ENCODE results near the gene OTX1. TPM values are rescaled to one million over a fixed set of nuclear protein-coding genes. Genes with fewer than 3 reads are reported as not detected.

The OTX1 gene
- total RNA-seq, 1 donor from 2014 or later = 0.33 TPM

DNA sequence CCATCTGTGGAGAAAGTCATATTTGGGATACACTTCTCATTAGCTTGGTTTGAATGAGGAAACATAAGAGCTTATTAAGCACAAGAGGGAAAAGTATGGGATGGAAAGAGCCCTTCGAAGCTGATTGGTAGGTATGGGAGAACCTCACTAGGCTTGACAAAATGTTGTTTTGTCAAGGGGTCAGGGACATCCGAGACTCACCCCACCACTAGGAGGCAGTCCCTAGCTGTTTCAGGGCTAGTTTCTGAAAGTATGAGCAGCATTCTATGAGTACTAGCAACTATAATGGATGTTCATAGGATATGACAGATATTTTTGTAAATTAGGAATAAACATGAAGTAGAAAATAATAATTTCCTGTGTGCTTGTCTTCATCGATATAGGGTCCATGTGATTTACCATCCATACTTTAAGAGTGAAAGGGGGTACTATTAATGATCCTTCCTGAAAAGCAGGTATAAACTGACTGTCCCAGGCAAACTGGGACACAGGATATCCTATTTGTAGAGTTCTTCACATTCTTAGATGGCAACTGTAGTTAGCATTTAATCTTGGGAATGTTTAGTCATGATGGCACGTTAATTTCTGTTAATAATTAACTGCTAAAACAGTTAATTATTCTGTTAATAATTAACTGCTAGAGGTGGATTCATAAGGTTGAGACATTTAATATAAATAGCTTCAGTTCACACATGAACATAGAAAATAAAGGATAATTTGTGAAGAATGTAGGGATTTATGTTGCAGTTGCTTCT, 28.4 kb downstream of the OTX1 start:
- Mint-ChIP-seq H3K4me3 (ENCODE audit: unreplicated experiment) (no peak overlapping the region), H3K36me3 (ENCODE audit: low read depth, unreplicated experiment) (no peaks in the 10 kb centered on the region), H3K27ac (ENCODE audit: unreplicated experiment) (no peak overlapping the region), H3K27me3 (ENCODE audit: unreplicated experiment) (no peaks in the 10 kb centered on the region), H3K9me3 (ENCODE audit: unreplicated experiment) (no peaks in the 10 kb centered on the region), H3K4me1 (ENCODE audit: unreplicated experiment) (no peaks in the 10 kb centered on the region)
- peak; percentile 28 for DNase-seq (ENCODE audit: low spot score)
- TF ChIP-seq, protein P1, sequence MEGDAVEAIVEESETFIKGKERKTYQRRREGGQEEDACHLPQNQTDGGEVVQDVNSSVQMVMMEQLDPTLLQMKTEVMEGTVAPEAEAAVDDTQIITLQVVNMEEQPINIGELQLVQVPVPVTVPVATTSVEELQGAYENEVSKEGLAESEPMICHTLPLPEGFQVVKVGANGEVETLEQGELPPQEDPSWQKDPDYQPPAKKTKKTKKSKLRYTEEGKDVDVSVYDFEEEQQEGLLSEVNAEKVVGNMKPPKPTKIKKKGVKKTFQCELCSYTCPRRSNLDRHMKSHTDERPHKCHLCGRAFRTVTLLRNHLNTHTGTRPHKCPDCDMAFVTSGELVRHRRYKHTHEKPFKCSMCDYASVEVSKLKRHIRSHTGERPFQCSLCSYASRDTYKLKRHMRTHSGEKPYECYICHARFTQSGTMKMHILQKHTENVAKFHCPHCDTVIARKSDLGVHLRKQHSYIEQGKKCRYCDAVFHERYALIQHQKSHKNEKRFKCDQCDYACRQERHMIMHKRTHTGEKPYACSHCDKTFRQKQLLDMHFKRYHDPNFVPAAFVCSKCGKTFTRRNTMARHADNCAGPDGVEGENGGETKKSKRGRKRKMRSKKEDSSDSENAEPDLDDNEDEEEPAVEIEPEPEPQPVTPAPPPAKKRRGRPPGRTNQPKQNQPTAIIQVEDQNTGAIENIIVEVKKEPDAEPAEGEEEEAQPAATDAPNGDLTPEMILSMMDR (IDR thresholded peaks at IDR 0.05; ENCODE audit: unreplicated experiment) = peak; percentile 31

DNA sequence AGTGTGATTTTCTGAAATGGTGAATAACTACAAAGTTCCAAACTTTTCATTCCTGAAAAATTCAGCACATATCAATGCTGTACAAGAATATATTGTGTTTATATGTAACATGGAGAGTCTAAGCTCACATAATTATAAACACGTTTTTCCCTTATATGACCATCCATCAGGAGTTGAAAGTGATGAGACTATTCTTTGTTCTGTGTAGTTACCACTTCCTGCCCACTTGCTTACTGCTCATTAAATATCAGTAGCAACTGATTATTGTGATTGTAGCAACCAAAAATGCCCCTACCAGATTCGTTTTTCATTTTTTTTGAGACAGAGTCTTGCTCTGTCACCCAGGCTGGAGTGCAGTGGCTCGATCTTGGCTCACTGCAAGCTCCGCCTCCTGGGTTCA, 30.8 kb downstream of the OTX1 start:
- TF ChIP-seq, protein P1 (IDR thresholded peaks at IDR 0.05; ENCODE audit: unreplicated experiment) = no peak
- Mint-ChIP-seq H3K27me3 (ENCODE audit: unreplicated experiment) (no peaks in the 10 kb centered on the region), H3K27ac (ENCODE audit: unreplicated experiment) (no peak overlapping the region), H3K9me3 (ENCODE audit: unreplicated experiment) (no peaks in the 10 kb centered on the region), H3K4me1 (ENCODE audit: unreplicated experiment) (no peaks in the 10 kb centered on the region), H3K4me3 (ENCODE audit: unreplicated experiment) (no peak overlapping the region), H3K36me3 (ENCODE audit: low read depth, unreplicated experiment) (no peaks in the 10 kb centered on the region)
- DNase-seq (ENCODE audit: low spot score) = no peak

DNA sequence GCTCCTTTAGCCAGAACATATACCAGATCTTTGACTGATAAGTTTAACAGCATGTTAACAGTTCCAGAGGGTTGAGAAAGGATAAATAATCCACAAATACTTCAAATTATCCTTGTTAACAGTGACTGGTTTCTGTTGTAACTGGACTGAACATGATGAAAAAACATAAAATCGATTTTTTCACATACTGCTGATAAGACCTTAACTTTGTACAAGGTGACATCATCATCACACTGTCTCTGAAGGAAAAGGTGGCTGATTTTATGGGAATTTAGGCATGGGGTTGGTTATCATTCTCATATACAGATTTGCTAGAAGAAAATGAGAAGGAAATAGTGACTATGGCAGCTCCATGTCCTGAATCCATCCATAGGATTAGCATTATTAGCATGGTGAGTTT, 36.1 kb downstream of the OTX1 start:
- Mint-ChIP-seq H3K36me3 (ENCODE audit: low read depth, unreplicated experiment) (no peaks in the 10 kb centered on the region), H3K9me3 (ENCODE audit: unreplicated experiment) (no peaks in the 10 kb centered on the region), H3K4me3 (ENCODE audit: unreplicated experiment) (no peak overlapping the region), H3K27me3 (ENCODE audit: unreplicated experiment) (peaks cover 1% of the 10 kb centered on the region), H3K27ac (ENCODE audit: unreplicated experiment) (no peak overlapping the region), H3K4me1 (ENCODE audit: unreplicated experiment) (no peaks in the 10 kb centered on the region)
- no peak for DNase-seq (ENCODE audit: low spot score)
- TF ChIP-seq, protein P1 (IDR thresholded peaks at IDR 0.05; ENCODE audit: unreplicated experiment) = no peak

DNA sequence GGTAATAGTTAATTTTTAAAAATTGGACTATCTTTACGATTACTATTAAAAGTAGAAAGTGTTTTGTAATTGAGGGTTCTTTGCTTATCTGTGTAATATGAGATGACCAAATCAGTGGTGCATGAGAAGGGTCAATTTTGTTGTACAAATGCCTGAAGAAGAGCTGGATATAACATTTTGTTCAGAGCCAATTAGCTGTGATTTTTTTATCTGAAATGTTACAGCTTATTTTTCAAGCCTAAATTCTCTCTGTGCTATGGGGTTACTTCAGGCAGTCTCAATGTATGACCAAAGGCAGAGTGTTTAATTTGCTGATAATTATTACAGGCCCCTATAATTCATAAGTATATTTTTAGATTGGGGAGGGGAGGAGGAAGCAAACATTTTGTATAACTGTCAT, 41.8 kb downstream of the OTX1 start:
- no peak for DNase-seq (ENCODE audit: low spot score)
- no peak overlapping the region for H3K27ac Mint-ChIP-seq (ENCODE audit: unreplicated experiment)
- H3K27me3 Mint-ChIP-seq (ENCODE audit: unreplicated experiment) = peaks cover 1% of the 10 kb centered on the region
- H3K9me3 Mint-ChIP-seq (ENCODE audit: unreplicated experiment) = no peaks in the 10 kb centered on the region
- H3K4me1 Mint-ChIP-seq (ENCODE audit: unreplicated experiment) = no peaks in the 10 kb centered on the region
- TF ChIP-seq, protein P1 (IDR thresholded peaks at IDR 0.05; ENCODE audit: unreplicated experiment) = no peak
- no peak overlapping the region for H3K4me3 Mint-ChIP-seq (ENCODE audit: unreplicated experiment)
- no peaks in the 10 kb centered on the region for H3K36me3 Mint-ChIP-seq (ENCODE audit: low read depth, unreplicated experiment)

DNA sequence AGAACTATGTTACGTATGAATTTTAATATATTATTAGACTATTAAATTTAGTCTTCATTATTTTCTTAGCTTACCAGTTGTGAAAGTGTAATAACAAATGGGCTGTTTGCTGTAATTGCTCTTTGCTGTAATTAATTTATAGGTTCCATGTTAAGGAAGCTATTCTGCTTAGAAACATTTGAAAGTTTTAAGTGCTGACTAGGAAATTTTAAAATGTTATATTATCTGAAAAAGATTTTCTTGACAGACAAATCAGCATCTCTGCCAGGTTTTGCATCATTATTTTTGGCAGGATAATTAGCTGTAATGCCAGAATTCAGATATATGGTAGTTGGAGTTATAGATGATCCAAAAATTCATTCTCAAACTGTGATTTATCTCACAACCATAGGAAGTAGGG, 42.2 kb downstream of the OTX1 start:
- no peak overlapping the region for H3K27ac Mint-ChIP-seq (ENCODE audit: unreplicated experiment)
- H3K36me3 Mint-ChIP-seq (ENCODE audit: low read depth, unreplicated experiment) = no peaks in the 10 kb centered on the region
- H3K27me3 Mint-ChIP-seq (ENCODE audit: unreplicated experiment) = peaks cover 1% of the 10 kb centered on the region
- no peaks in the 10 kb centered on the region for H3K9me3 Mint-ChIP-seq (ENCODE audit: unreplicated experiment)
- no peak overlapping the region for H3K4me3 Mint-ChIP-seq (ENCODE audit: unreplicated experiment)
- TF ChIP-seq, protein P1 (IDR thresholded peaks at IDR 0.05; ENCODE audit: unreplicated experiment) = no peak
- DNase-seq (ENCODE audit: low spot score) = no peak
- H3K4me1 Mint-ChIP-seq (ENCODE audit: unreplicated experiment) = no peaks in the 10 kb centered on the region
